ENCODE measurements around the gene URB1. TPM values are rescaled to one million over a fixed set of nuclear protein-coding genes. Genes with fewer than 3 reads are reported as not detected.

URB1 gene
- total and polyA plus RNA-seq, 2 of the 8 experiments (the other 6 are each of a cell fraction or from before 2014, with no cell fraction given), result 8.1 to 28.9 TPM

DNA sequence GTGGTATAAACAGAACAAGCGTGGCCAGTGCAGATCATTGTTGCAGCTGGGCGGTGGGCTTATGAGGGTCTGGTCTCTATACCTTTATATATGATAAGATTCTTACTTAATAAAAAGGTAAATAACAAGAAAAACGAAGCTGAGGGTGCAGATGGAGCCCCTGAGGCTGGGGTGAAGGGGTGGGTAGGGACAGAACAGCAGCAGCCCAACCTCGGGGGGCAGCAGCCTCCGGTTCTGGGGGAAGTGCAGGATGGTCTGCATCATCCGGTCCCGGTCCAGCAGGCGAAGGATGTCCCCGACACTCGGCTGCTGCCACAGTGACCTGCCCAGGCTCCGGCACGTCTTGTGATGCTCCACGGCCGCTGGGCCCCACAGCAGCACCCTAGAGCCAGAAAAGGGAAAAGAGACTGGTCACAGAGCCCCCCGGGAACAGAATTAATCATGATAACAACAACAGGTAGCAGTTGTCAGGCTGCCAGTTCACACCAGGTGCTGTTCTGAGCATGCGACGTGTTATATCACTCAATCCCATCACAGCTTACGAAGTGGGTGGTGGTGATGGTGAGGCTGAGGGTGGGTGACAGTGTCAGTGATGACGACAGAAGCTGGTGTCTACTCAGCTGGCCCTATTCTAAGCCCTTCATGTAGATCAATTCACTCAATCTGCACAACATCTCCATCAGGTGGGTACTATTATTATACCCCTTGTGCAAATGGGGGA lies 58.7 kb downstream of the URB1 start:
- H2AK5ac ChIP-seq (ENCODE audit: low read depth, low read length), result no peak overlapping the region
- no peaks in the 10 kb centered on the region; the same call in 1 of the 2 replicates for H3K79me1 ChIP-seq (ENCODE audit: low read depth, low read length)
- H3K23ac ChIP-seq (ENCODE audit: insufficient read length), result no peak overlapping the region
- FAIRE-seq (no peak), DNase-seq (ENCODE audit: low read depth in 1 of 2, low spot score in 2 of 2) (no peak)
- H3K23me2 ChIP-seq (ENCODE audit: low read depth, low read length), result no peaks in the 10 kb centered on the region
- H3K56ac ChIP-seq (replicated peaks; ENCODE audit: insufficient read length, low read depth, low read length), result no peak overlapping the region
- 0 out of 4 replicates have a peak, but pooled peaks cover 0 to 3% of the 10 kb centered on the region in 2 experiments for H3K79me2 ChIP-seq (ENCODE audit: control insufficient read depth in 1 of 2, insufficient read depth in 2 of 2, low read length in 2 of 2)
- POLR2A ChIA-PET (ENCODE audit: partially characterized antibody), result no interaction called here
- H2BK12ac ChIP-seq (ENCODE audit: low read depth, low read length), result no peak overlapping the region
- peaks cover 0 to 14% (median 5%) of the 10 kb centered on the region in 4 experiments; a peak in 3 of 7 replicates for H3K4me1 ChIP-seq (replicated peaks in 1 of 4; ENCODE audit: control insufficient read depth in 3 of 4, insufficient read depth in 4 of 4, low read length in 3 of 4)
- H3K4ac ChIP-seq (replicated peaks; ENCODE audit: insufficient read length, low read depth, low read length), result no peak overlapping the region
- H2AFZ ChIP-seq (ENCODE audit: low read length), result no peak overlapping the region
- H4K8ac ChIP-seq (ENCODE audit: extremely low read depth, insufficient read depth, low read length), result no peak overlapping the region
- H4K91ac ChIP-seq (replicated peaks; ENCODE audit: insufficient read length, low read length), result no peak overlapping the region
- H2BK120ac ChIP-seq (replicated peaks; ENCODE audit: low read depth, low read length), result no peak overlapping the region
- H3K14ac ChIP-seq (ENCODE audit: insufficient read length), result no peak overlapping the region
- no peaks in the 10 kb centered on the region for H3K9me3 ChIP-seq (ENCODE audit: insufficient read depth in 2 of 2, low read depth in 1 of 2, low read length in 1 of 2)
- TF ChIP-seq RBBP5 (IDR thresholded peaks at IDR 0.05; ENCODE audit: borderline replicate concordance, low read depth, low read length), result no peak
- no peak for TF ChIP-seq TAF7 (optimal IDR thresholded peaks at IDR 0.05; ENCODE audit: borderline replicate concordance, low read depth, low read length)
- no peak for TF ChIP-seq CBX8 (IDR thresholded peaks at IDR 0.05; ENCODE audit: borderline replicate concordance, low read depth, low read length)
- no peak overlapping the region for H3K18ac ChIP-seq (ENCODE audit: extremely low read depth, low read length)
- H3K4me3 ChIP-seq (ENCODE audit: extremely low read depth in 1 of 4, insufficient read depth in 2 of 4, low read depth in 3 of 4, low read length in 4 of 4), result no peak overlapping the region
- 0 out of 4 replicates have a peak overlapping the region, but pooled peaks of 1 of the 2 experiments have one; percentile 14 for H3K4me2 ChIP-seq (ENCODE audit: insufficient read depth in 1 of 2, low read depth in 2 of 2, low read length in 2 of 2)
- peaks cover 16 to 64% (median 37%) of the 10 kb centered on the region in 4 experiments for H3K36me3 ChIP-seq (ENCODE audit: control insufficient read depth in 2 of 4, insufficient read depth in 4 of 4, low read length in 3 of 4)
- H3K27ac ChIP-seq (ENCODE audit: low read depth, low read length), result no peak overlapping the region; the same call in 1 of the 2 replicates
- no peaks in the 10 kb centered on the region for H3K27me3 ChIP-seq (replicated peaks in 1 of 4; ENCODE audit: control insufficient read depth in 3 of 4, extremely low read depth in 1 of 4, insufficient read depth in 3 of 4, low read length in 3 of 4)
- WGBS, 2 experiments (ENCODE audit: extremely low coverage in 1 of 2, insufficient coverage in 1 of 2, insufficient read length in 1 of 2, insufficient replicate concordance in 2 of 2, low coverage in 1 of 2, low lambda C conversion rate in 2 of 2, missing lambda C conversion rate in 1 of 2), result 89% methylated on average over 19 of the region's 19 CpGs; no CpG with 5 or more reads in 1 of the 2 experiments
- no peak overlapping the region for H2BK20ac ChIP-seq (ENCODE audit: low read length)
- CTCF ChIA-PET (ENCODE audit: partially characterized antibody), result interaction anchor here (0.9 kb wide), 1 partner anchor 76 kb away, joined by 4 read pairs; no protein-coding TSS in a partner anchor
- no peak overlapping the region for H2BK15ac ChIP-seq (ENCODE audit: low read length)
- H4K5ac ChIP-seq (ENCODE audit: insufficient read length, low read depth, low read length), result no peak overlapping the region
- H3K9ac ChIP-seq (replicated peaks in 1 of 4; ENCODE audit: extremely low read depth in 1 of 4, low read depth in 3 of 4, low read length in 3 of 4), result no peak overlapping the region
- H4K20me1 ChIP-seq (replicated peaks in 1 of 2; ENCODE audit: control insufficient read depth in 1 of 2, insufficient read depth in 2 of 2, low read length in 2 of 2), result peaks cover 0 to 6% of the 10 kb centered on the region in 2 experiments
- no peak overlapping the region for H2BK5ac ChIP-seq (ENCODE audit: low read depth, low read length)
